ENCODE measurements around the gene TRH. TPM values are rescaled to one million over a fixed set of nuclear protein-coding genes. Genes with fewer than 3 reads are reported as not detected.

The TRH gene
- total RNA-seq, 2 donors from 2014 or later: not detected

GRCh38 chr3:129973853-129974563 is 512 bp upstream of the TRH start:
- H3K27me3 Mint-ChIP-seq: peaks cover 43 to 64% of the 10 kb centered on the region in 2 donors
- H3K4me3 Mint-ChIP-seq: no peak overlapping the region
- no peak overlapping the region for H3K27ac Mint-ChIP-seq

GRCh38 chr3:129974833-129975704 is 549 bp downstream of the TRH start:
- Mint-ChIP-seq H3K4me3 (peak overlapping the region; percentile 47), H3K27me3 (peaks cover 43 to 56% of the 10 kb centered on the region in 2 donors), H3K4me1 (ENCODE audit: low read depth in 2 of 2) (peaks cover 0 to 3% of the 10 kb centered on the region in 2 donors)

More at GRCh38 chr3:129973853-129974563, 512 bp upstream of the TRH start:
- ATAC-seq (no peak), DNase-seq (ENCODE audit: low spot score) (no peak)
- Mint-ChIP-seq H3K36me3 (no peaks in the 10 kb centered on the region), H3K9me3 (no peaks in the 10 kb centered on the region), H3K4me1 (ENCODE audit: low read depth in 2 of 2) (peaks cover 0 to 3% of the 10 kb centered on the region in 2 donors)

DNA sequence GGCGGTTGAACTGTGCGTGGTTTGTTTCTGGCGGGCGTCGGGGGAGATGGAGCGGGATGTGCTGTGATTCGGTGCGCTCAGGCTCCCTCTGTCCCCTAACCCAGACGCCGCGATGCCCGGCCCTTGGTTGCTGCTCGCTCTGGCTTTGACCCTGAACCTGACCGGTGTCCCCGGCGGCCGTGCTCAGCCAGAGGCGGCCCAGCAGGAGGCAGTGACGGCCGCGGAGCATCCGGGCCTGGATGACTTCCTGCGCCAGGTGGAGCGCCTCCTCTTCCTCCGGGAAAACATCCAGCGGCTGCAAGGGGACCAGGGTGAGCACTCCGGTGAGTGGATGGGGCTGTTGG is 1.2 kb downstream of the TRH start:
- no peak overlapping the region for H3K27ac Mint-ChIP-seq
- peaks cover 0 to 3% of the 10 kb centered on the region in 2 donors for H3K4me1 Mint-ChIP-seq (ENCODE audit: low read depth in 2 of 2)
- no peaks in the 10 kb centered on the region for H3K36me3 Mint-ChIP-seq
- ATAC-seq: no peak
- DNase-seq (ENCODE audit: low spot score): no peak
- H3K4me3 Mint-ChIP-seq: no peak overlapping the region
- H3K27me3 Mint-ChIP-seq: peaks cover 40 to 52% of the 10 kb centered on the region in 2 donors
- H3K9me3 Mint-ChIP-seq: no peaks in the 10 kb centered on the region

More at GRCh38 chr3:129974833-129975704, 549 bp downstream of the TRH start:
- Mint-ChIP-seq H3K27ac (no peak overlapping the region), H3K9me3 (no peaks in the 10 kb centered on the region), H3K36me3 (no peaks in the 10 kb centered on the region)
- DNase-seq (ENCODE audit: low spot score) (no peak), ATAC-seq (peak in 1 of 2 donors; percentile 52)

- no peaks in the 10 kb centered on the region for H3K9me3 Mint-ChIP-seq
- DNase-seq (ENCODE audit: low spot score) (no peak), ATAC-seq (no peak)
- no peak overlapping the region for H3K27ac Mint-ChIP-seq
- no peak overlapping the region for H3K4me3 Mint-ChIP-seq
- peaks cover 37 to 46% of the 10 kb centered on the region in 2 donors for H3K27me3 Mint-ChIP-seq
- H3K36me3 Mint-ChIP-seq: no peaks in the 10 kb centered on the region
- peaks cover 0 to 3% of the 10 kb centered on the region in 2 donors for H3K4me1 Mint-ChIP-seq (ENCODE audit: low read depth in 2 of 2)
Observed at GRCh38 chr3:129976286-129976685, 1.8 kb downstream of the TRH start.

DNA sequence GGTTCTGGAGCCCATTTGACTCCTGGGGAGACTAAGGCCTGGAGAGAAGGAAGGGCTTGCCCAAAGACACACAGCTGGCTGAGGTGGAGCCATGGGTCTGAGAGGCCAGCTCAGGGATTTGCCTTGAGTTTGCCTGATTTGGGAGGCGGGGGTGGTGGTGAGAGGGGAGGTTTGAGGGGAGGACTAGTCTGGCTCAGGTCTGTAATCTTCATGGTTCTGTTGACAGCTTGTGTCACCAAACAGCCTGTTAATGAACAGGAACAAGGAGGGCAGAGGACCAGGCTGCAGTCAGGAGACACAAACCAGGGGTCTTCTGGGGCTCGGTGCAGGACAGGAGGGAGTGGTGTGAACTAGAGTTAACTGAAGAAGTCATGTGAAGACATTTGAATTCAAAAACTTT is 3.6 kb downstream of the TRH start:
- ATAC-seq: no peak
- Mint-ChIP-seq H3K27me3 (peaks cover 30 to 34% of the 10 kb centered on the region in 2 donors), H3K27ac (no peak overlapping the region), H3K9me3 (no peaks in the 10 kb centered on the region), H3K36me3 (no peaks in the 10 kb centered on the region), H3K4me1 (ENCODE audit: low read depth in 2 of 2) (peaks cover 0 to 3% of the 10 kb centered on the region in 2 donors), H3K4me3 (no peak overlapping the region)
- no peak for DNase-seq (ENCODE audit: low spot score)

DNA sequence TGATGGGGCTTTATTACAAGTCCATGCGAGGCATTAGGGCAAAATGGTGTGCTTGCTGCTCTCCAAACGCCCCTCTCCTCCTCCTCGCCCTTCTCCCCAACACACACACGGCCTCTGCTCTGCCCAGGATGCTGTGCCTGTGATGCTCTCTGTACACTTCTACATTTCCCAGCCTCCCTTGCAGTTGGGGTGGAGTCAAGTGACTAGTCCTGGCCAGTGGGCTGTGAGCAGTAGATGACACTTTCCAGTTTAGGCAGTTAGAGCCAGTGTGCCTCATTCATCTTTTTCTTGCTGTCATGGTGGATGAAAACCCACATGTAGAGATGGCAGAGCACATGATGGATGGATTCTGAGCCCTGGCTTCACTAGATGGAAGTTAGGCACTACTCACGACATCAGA is 5.4 kb downstream of the TRH start:
- H3K4me1 Mint-ChIP-seq (ENCODE audit: low read depth in 2 of 2): peaks cover 0 to 3% of the 10 kb centered on the region in 2 donors
- no peak for DNase-seq (ENCODE audit: low spot score)
- H3K4me3 Mint-ChIP-seq: no peak overlapping the region
- no peaks in the 10 kb centered on the region for H3K9me3 Mint-ChIP-seq
- no peaks in the 10 kb centered on the region for H3K36me3 Mint-ChIP-seq
- H3K27me3 Mint-ChIP-seq: peaks cover 18 to 30% of the 10 kb centered on the region in 2 donors
- H3K27ac Mint-ChIP-seq: no peak overlapping the region
- no peak for ATAC-seq

DNA sequence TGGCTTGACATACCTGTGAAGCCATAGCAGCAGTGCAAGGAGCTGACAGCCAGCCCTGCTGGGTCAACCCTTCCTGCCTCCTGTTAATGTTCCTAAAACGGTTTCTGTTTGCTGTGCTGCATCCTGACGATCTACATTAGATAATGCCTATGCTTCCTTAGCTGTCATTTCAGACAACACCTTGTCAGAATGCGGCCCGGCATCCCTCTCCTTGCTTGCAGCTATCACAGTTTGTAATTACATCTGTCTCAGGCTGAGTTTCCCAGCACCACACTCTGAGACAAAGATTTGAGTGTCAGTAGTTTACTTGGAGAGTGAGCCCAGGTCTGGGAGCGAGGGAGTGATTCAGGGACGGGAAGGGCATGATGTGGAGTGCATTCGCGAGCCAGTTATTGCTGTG is 9.0 kb downstream of the TRH start:
- no peaks in the 10 kb centered on the region for H3K9me3 Mint-ChIP-seq
- no peak overlapping the region for H3K4me3 Mint-ChIP-seq
- DNase-seq (ENCODE audit: low spot score) (no peak), ATAC-seq (no peak)
- H3K4me1 Mint-ChIP-seq (ENCODE audit: low read depth in 2 of 2): no peaks in the 10 kb centered on the region
- H3K36me3 Mint-ChIP-seq: no peaks in the 10 kb centered on the region
- no peak overlapping the region for H3K27ac Mint-ChIP-seq
- H3K27me3 Mint-ChIP-seq: peaks cover 0 to 6% of the 10 kb centered on the region in 2 donors

DNA sequence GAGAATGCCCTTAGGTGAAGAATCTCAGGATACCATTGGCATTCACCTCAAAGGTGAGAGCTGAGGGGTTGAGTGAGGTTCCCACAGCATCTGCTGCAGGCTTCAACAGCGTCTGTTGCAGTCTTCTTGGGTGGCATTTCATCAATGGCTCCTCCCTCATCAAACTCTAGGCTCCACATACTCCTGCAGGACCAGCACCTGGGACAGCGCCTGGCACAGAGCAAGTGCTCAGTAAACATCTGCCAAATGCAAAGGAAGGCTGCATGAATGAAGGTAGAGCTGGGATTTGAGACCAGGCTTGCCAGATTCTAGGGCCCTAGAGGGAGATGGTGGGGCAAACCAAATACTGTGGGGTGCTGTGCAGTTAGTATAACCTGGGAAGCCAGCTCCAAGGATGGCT is 9.6 kb downstream of the TRH start:
- Mint-ChIP-seq H3K4me3 (no peak overlapping the region), H3K27ac (no peak overlapping the region), H3K27me3 (peaks cover 0 to 6% of the 10 kb centered on the region in 2 donors), H3K36me3 (no peaks in the 10 kb centered on the region), H3K4me1 (ENCODE audit: low read depth in 2 of 2) (no peaks in the 10 kb centered on the region), H3K9me3 (no peaks in the 10 kb centered on the region)
- no peak for ATAC-seq
- DNase-seq (ENCODE audit: low spot score): peak; percentile 37

GRCh38 chr3:129985113-129985512 is 10.6 kb downstream of the TRH start:
- Mint-ChIP-seq H3K9me3 (no peaks in the 10 kb centered on the region), H3K4me3 (no peak overlapping the region), H3K27me3 (peaks cover 8 to 12% of the 10 kb centered on the region in 2 donors), H3K4me1 (ENCODE audit: low read depth in 2 of 2) (no peaks in the 10 kb centered on the region), H3K27ac (no peak overlapping the region), H3K36me3 (no peaks in the 10 kb centered on the region)
- no peak for DNase-seq (ENCODE audit: low spot score)
- no peak for ATAC-seq

- H3K9me3 Mint-ChIP-seq: no peaks in the 10 kb centered on the region
- ATAC-seq (no peak), DNase-seq (ENCODE audit: low spot score) (no peak)
- H3K4me1 Mint-ChIP-seq (ENCODE audit: low read depth in 2 of 2): no peaks in the 10 kb centered on the region
- no peak overlapping the region for H3K4me3 Mint-ChIP-seq
- H3K27me3 Mint-ChIP-seq: peaks cover 10 to 22% of the 10 kb centered on the region in 2 donors
- no peak overlapping the region for H3K27ac Mint-ChIP-seq
- H3K36me3 Mint-ChIP-seq: no peaks in the 10 kb centered on the region
Observed at GRCh38 chr3:129988429-129988828, 13.9 kb downstream of the TRH start.

DNA sequence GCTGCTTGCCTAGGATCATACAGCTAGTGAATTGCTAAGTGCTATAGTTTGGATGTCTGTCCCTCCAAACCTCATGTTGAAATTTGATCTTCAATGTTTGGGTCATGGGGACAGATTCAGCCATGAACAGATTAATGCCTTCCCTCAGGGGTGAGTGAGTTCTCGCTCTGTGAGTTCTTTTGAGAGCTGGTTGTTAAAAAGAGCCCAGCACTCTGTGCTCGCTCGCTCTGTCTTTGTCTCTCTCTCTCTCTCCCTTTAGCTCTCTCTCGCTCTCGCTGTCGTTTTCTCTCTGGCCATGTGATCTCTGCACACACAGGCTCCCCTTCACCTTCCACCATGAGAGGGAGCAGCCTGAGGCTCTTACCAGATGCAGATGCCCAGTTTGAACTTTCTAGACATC is 14.9 kb downstream of the TRH start:
- no peak overlapping the region for H3K27ac Mint-ChIP-seq
- no peak for DNase-seq (ENCODE audit: low spot score)
- no peaks in the 10 kb centered on the region for H3K4me1 Mint-ChIP-seq (ENCODE audit: low read depth in 2 of 2)
- no peak for ATAC-seq
- H3K9me3 Mint-ChIP-seq: no peaks in the 10 kb centered on the region
- H3K4me3 Mint-ChIP-seq: no peak overlapping the region
- H3K27me3 Mint-ChIP-seq: peaks cover 13 to 22% of the 10 kb centered on the region in 2 donors
- H3K36me3 Mint-ChIP-seq: no peaks in the 10 kb centered on the region

DNA sequence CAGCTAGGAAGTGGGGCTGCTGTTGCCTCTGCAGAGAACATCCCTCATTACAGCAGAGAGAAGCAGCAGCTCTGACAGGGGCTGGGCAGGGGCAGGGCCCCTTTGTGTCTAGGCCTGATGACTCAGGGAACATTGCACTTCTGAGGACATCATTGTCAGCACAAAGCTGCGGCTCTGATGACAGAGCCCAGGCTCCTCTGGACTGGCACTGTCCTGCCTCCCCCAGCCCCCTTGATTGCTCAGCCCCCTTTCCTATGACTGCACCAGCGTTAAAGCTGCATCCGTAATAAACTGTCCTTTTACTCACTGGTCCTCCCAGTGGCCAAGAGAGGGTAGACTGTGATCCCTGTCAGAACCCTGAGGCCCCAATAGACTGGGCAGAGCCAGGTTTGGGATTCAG is 18.3 kb downstream of the TRH start:
- Mint-ChIP-seq H3K9me3 (no peaks in the 10 kb centered on the region), H3K27me3 (peaks cover 15 to 22% of the 10 kb centered on the region in 2 donors), H3K27ac (no peak overlapping the region), H3K36me3 (no peaks in the 10 kb centered on the region), H3K4me1 (ENCODE audit: low read depth in 2 of 2) (no peaks in the 10 kb centered on the region), H3K4me3 (no peak overlapping the region)
- peak in 1 of 2 donors; percentile 11 for ATAC-seq
- DNase-seq (ENCODE audit: low spot score): no peak

DNA sequence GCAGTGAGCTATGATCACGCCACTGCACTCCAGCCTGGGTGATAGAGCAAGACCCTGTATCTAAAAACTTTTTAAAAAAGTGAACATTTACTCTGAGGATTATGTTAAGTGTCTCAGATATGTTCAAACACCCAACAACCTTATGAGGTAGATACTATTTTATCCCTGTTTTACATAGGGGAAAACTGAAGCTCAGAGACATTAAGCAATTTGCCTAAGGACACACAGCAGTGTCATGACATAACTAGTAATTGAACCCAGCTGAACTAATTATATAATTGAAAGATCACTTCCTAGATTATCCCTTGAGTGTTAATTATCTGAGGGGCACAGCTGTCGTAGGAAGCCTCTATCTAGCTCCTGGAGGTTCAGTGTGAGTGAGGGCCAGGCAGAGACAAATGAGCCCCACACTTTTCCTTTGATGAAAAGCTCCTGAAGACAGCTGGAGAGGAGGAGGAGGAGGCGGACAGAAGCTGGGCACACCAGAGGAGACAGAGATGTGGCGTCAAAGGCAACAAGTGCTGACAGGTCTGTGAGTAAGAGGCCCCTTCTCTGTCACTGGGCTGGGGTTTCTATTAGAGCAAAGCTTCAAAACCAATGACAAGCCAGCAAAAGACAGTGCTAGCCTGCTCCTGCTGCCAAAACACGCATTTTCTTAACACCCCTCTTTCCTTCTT is 20.5 kb downstream of the TRH start:
- H3K4me1 Mint-ChIP-seq (ENCODE audit: low read depth in 2 of 2): no peaks in the 10 kb centered on the region
- no peak overlapping the region for H3K27ac Mint-ChIP-seq
- peaks cover 17 to 23% of the 10 kb centered on the region in 2 donors for H3K27me3 Mint-ChIP-seq
- H3K36me3 Mint-ChIP-seq: no peaks in the 10 kb centered on the region
- no peak overlapping the region for H3K4me3 Mint-ChIP-seq
- DNase-seq (ENCODE audit: low spot score) (no peak), ATAC-seq (no peak)
- H3K9me3 Mint-ChIP-seq: no peaks in the 10 kb centered on the region

- Mint-ChIP-seq H3K27me3 (peaks cover 17 to 19% of the 10 kb centered on the region in 2 donors), H3K4me3 (no peak overlapping the region), H3K9me3 (no peaks in the 10 kb centered on the region), H3K36me3 (no peaks in the 10 kb centered on the region), H3K4me1 (ENCODE audit: low read depth in 2 of 2) (no peaks in the 10 kb centered on the region), H3K27ac (no peak overlapping the region)
- ATAC-seq (no peak), DNase-seq (ENCODE audit: low spot score) (no peak)
Observed at GRCh38 chr3:129996073-129996472, 21.6 kb downstream of the TRH start.
